ENCODE measurements around the gene MRPS14. TPM values are rescaled to one million over a fixed set of nuclear protein-coding genes. Genes with fewer than 3 reads are reported as not detected.

The MRPS14 gene
- total RNA-seq = 29.1 TPM

DNA sequence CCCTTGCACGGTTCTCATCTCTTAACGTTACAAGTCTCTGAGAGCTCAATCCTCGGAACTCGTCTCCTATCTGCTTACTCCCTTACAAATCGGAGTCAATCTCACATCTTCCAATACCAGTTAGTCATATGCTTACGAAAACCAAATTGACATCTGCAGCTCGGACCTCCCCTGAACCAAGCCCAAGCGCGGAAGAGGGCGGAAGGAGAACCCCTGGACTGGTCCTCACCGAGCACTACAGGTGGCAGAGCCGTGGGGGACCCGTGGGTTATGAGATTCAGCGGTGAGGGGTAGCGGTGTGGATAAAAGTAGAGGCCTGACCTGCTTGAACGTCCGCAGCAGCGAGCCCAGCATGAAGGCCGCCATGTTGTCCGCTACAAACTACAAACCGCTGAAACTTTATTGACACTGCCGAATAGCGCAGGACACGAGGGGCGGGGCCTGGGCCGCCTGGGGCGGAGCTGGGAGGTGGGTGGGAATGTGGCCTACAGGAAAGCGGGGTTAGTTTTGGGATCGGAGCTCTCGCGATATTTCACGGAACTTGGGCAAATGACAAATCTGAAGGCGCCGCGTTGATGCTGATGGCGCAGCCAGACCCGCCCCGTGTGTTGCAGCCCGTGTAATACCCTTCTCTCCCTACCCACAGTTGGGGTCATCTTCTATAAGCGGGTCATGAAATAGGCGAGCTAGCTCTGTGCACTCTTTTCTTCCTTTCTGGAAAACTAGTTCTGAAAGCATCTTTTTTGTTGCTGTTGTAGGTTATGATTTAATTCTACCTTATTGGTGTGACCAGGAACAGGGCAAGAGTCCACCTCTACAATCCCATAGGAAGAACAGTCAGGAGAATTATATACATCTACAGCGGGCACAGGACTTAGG, at the start of gene MRPS14:
Gene MRPS14, minus strand, starts transcription at position 383 of the 879 bp plus-strand sequence. Its CDS starts 17 bp downstream, at position 366.

DNA sequence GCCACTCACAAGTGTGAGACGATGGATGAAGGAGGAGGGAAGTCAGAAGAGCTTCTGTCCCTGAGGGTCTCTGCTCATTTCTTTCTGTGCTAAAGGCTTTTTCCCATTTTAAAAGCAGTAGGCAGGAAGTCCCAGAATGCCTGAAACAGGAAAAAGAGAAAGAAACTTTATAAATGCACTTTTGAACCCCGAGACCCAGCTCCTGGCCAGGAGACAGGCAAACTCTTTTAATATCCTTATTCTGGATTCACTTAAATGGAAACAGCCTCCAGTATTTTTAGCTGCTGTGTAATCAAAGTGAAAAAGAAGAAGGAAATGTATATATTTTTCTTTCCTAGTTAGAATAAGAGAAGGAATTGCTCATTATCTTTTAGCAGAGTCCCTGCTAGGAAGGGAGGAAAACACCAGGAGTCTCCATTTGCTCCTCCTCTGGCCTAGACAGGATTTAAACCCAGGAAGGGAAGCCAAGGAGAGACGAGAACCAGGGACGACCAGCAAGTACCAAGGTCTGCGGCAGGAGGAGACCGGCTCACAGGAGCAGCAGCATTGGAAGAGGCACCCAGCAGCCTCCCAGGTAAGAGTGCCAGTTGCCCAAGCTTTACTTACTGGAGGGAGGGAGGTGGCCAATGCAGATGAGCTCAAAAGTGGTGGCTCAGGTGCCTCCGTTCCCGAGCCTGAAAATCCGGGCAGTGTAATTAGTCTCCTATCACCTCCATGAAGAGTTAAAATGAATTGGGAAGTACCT, 44.3 kb upstream of the MRPS14 start, which contains the start of gene TNN:
Gene TNN, plus strand, starts transcription at position 472 of the 745 bp plus-strand sequence. CDS start 9,586 bp downstream, outside the sequence.

GRCh38 chr1:174999936-175000696, 23.1 kb downstream of the MRPS14 start, which contains the start of gene CACYBP:
Gene CACYBP, plus strand, starts transcription at chr1:174999947. Its CDS starts 234 bp downstream, at chr1:175000181.

Small RNA genes within 50 kb of the gene (small RNA-seq; reads per million reads assigned to genes)
- gene RF00019 (ENCODE audit: low replicate concordance) = not detected
- gene RNU6-307P (ENCODE audit: low replicate concordance) = not detected

Other genes with a start within 250 kb of the MRPS14 start
- 49.6 TPM for gene CACYBP, start 23.5 kb downstream of the MRPS14 start, total RNA-seq
- 3.8 TPM for gene TNN, start 44.4 kb upstream of the MRPS14 start, total RNA-seq
- 10.7 TPM for gene KIAA0040, start 169.4 kb upstream of the MRPS14 start, total RNA-seq